Mucosa of stomach (tissue), 1 donor: ENCODE data around the gene HEPN1.

Source experiments
- H3K27me3 ChIP-seq: one replicate; pipeline ENCODE4 v1.7.0; 2013; ENCODE audit warnings: mild to moderate bottlenecking, low read length; ENCODE audit not compliant: control insufficient read depth, insufficient read depth
- H3K36me3 ChIP-seq: one replicate; pipeline ENCODE4 v1.7.0; 2013; ENCODE audit warnings: low read length; ENCODE audit not compliant: control insufficient read depth, insufficient read depth
- H3K4me1 ChIP-seq: one replicate; pipeline ENCODE4 v1.7.0; 2013; ENCODE audit warnings: mild to moderate bottlenecking, low read length; ENCODE audit not compliant: control insufficient read depth, insufficient read depth
- H3K4me3 ChIP-seq: one replicate; pipeline ENCODE4 v1.7.0; 2013; ENCODE audit warnings: low read length
- H3K9ac ChIP-seq: one replicate; pipeline ENCODE4 v1.7.0; 2013; ENCODE audit warnings: mild to moderate bottlenecking, low read length, moderate library complexity
- H3K9me3 ChIP-seq: one replicate; pipeline ENCODE4 v1.7.0; 2013; ENCODE audit warnings: mild to moderate bottlenecking, low read length, moderate library complexity; ENCODE audit not compliant: control insufficient read depth
- donor health status: Pancreatic carcinoma.

The HEPN1 gene

DNA sequence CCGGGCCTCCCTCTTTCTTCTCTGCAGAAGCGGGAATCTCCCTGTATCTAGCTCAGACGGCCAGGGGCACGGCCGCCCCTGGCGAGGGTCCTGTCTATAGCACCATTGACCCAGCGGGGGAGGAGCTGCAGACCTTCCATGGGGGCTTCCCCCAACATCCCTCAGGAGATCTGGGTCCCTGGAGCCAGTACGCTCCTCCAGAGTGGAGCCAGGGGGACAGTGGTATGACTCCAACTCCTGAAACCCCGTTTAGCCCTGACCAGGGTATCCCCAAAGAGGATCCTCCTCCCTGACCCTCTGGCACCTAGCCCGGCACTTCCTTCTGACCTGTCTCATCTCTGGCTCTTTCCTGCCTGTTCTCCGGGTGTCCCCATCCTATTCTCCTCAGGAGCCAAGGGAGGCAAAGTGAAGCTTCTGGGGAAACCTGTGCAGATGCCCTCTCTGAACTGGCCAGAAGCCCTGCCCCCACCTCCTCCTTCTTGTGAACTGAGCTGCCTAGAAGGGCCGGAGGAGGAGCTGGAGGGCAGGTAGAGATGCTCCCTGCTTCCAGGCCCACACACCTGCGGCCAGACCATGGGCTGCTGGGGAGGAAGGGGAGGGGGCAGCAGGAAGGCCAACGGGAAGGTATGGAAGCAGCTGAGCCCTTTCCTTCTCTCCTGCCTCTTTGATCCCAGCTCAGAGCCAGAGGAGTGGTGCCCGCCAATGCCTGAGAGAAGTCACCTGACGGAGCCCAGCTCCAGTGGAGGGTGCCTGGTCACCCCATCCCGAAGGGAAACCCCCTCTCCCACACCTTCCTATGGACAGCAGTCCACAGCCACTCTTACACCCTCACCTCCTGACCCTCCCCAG lies 40.9 kb upstream of the HEPN1 start:
- Histone ChIP-seq H3K9ac (no peak overlapping the region), H3K4me1 (peaks cover 27% of the 10 kb centered on the region), H3K27me3 (peaks cover 38% of the 10 kb centered on the region), H3K4me3 (no peak overlapping the region), H3K9me3 (no peaks in the 10 kb centered on the region), H3K36me3 (no peaks in the 10 kb centered on the region)

DNA sequence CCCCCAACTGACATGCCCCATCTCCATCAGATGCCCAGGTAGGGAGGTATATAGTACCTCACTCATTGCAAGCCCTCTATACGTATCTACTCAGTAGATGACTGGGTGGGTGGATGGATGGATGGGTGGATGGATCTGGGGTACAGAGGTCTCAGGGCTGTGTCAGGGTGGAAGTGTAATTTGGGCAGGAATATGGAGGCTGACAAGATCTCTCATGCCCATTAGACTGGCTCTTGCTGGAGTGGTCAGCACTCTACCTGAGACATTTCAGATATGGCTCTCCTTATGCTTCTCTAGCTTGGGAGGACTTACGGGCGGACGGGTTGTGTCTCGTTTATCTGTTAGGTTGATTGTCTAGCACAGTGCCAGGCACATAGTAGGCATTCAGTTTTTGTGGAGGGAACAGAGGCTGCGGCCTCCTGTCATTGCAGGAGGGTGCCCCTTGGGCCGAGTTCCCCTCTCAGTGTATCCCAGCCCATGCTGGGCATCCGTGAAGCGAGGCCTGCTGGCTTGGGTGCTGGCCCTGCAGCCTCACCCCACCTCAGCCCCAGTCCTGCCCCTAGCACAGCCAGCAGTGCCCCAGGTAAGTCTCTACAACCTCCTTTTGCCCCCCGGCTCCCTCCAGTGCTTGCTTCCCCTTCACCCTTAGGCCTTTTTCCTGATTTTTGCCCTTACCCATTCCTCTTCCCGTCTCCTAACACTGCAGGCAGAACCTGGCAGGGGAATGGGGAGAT lies 40.1 kb upstream of the HEPN1 start:
- Histone ChIP-seq H3K4me3 (no peak overlapping the region), H3K9me3 (no peaks in the 10 kb centered on the region), H3K27me3 (peaks cover 32% of the 10 kb centered on the region), H3K36me3 (no peaks in the 10 kb centered on the region), H3K4me1 (peaks cover 27% of the 10 kb centered on the region), H3K9ac (no peak overlapping the region)

DNA sequence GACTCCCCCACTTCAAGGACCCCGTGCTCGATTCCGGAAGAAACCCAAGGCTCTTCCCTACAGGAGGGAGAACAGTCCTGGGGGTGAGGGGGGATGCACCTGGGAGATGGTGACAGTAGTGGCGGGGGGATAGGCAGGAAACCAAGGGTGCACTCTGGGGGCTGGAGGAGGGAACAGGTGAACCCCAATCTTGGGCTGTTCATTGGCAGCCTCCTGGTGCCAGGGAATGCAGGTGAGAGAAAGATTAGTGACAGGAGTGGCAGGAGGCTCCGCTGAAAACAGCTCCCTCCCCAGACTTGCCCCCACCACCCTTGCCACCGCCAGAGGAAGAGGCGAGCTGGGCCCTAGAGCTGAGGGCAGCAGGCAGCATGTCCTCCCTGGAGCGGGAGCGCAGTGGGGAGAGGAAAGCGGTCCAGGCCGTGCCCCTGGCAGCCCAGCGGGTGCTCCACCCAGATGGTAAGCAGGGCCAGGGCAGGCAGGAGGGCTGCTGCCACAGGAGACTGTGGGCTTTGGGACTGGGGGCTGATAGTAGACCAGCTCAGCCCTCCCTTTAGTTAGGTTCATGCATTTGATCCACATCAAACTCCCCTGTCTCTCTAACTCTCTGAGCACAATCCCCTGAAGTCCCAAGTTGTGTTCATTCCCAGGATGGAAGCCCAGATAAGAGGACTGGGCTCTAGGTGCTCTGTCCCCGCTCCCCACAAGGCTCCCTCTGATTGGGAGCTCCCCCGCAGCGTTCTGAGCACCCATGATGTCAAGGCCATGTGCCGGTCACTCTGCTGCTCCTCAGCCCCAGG lies 39.4 kb upstream of the HEPN1 start:
- peaks cover 25% of the 10 kb centered on the region for H3K27me3 ChIP-seq
- H3K4me1 ChIP-seq, result peaks cover 27% of the 10 kb centered on the region
- no peaks in the 10 kb centered on the region for H3K36me3 ChIP-seq
- H3K4me3 ChIP-seq, result no peak overlapping the region
- H3K9me3 ChIP-seq, result no peaks in the 10 kb centered on the region
- no peak overlapping the region for H3K9ac ChIP-seq

- H3K4me3 ChIP-seq, result no peak overlapping the region
- peaks cover 19% of the 10 kb centered on the region for H3K27me3 ChIP-seq
- H3K36me3 ChIP-seq, result no peaks in the 10 kb centered on the region
- H3K9me3 ChIP-seq, result no peaks in the 10 kb centered on the region
- no peak overlapping the region for H3K9ac ChIP-seq
- peaks cover 27% of the 10 kb centered on the region for H3K4me1 ChIP-seq
These were observed 38.8 kb upstream of the HEPN1 start for GRCh38 chr11:124880290-124880611.

GRCh38 chr11:124880958-124881357 lies 38.1 kb upstream of the HEPN1 start:
- Histone ChIP-seq H3K27me3 (peaks cover 12% of the 10 kb centered on the region), H3K4me1 (peaks cover 22% of the 10 kb centered on the region), H3K9ac (no peak overlapping the region), H3K36me3 (no peaks in the 10 kb centered on the region), H3K9me3 (no peaks in the 10 kb centered on the region), H3K4me3 (no peak overlapping the region)

DNA sequence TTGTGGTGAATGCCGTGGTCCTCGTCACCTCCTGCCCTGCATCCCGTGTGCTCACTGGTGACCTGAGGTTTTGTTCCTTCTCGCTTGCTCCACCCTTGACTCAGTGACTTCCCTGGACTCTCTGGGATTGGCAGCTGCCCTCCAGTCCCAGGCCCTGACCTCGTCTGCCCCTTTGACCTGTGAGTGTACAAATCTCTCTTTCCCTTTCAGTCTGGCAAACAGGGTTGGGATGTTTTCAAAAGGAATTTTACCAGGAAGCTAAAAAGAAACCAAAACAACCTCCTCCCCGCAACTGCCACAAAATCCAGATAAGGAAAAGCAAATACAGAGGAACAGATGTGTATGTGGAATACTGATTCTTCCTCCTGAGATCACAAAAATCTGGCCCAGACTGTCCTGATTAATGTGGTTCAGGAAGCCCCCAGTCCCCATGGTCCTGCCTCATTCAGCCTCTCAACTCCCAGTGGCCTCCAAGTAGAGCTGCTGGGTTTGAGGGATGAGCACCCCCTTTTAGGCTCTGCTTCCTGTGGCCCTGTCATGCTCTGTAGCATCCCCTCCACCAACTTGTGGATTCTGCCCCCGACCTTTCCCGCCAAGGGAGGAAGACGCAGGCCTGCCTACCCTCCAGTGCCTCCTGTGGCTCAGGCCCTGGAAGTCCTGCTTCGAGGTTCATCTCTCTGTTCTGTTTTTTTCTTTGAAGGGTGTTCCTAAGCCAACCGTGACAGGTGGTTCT lies 36.5 kb upstream of the HEPN1 start:
- Histone ChIP-seq H3K4me3 (no peak overlapping the region), H3K27me3 (peaks cover 2% of the 10 kb centered on the region), H3K9me3 (no peaks in the 10 kb centered on the region), H3K9ac (no peak overlapping the region), H3K4me1 (peaks cover 11% of the 10 kb centered on the region), H3K36me3 (no peaks in the 10 kb centered on the region)

DNA sequence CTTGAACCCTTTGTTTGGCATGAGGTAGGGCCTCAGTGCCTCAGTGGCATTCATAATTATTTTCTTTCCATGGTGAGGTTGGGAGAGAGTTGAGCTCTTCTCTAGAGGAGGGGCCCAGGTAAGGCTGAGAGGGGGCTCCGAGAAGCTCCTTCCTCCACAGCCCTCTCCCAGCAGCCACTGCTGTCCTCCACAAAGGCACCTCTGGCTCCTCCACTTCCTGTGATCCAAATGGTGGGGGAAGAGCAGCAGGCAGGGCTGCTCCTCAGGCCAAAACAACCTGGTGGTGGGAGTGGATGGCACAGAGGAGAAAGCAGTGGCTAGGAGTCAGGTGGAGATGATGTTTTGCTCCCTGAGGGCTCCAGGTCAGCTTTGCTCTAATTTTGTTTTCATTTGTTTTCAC lies 34.7 kb upstream of the HEPN1 start:
- Histone ChIP-seq H3K36me3 (no peaks in the 10 kb centered on the region), H3K9me3 (no peaks in the 10 kb centered on the region), H3K9ac (no peak overlapping the region), H3K4me3 (no peak overlapping the region), H3K4me1 (peaks cover 11% of the 10 kb centered on the region), H3K27me3 (no peaks in the 10 kb centered on the region)

DNA sequence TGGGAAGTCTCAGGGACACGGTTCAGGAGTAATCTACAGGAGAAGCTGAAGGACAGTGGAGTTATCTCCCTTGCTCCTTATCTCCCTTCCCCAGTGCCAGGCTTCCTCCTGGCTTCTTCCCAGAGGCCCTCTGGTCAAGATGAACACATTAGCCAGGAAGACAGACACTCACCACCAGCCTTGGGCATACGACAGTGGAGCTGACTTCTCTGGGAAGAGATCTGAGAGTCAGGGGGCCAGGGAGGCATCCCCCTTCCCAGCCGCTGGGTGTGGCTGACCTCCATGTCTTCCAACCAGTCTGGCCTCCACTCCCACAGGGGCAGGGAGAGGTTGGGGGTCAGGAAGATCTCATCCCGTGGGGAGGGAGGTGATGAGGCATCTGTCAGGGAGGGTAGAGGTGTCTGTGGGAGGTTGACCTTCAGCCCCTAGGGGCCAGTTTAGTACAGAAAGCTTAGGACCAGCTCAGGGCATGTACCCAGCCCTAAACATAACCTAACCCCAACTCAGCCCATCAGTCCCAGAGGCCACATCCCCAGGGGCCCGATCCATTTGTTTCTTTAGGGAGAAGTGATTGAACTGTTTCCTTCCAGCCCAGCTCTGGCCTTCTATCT lies 34.1 kb upstream of the HEPN1 start:
- Histone ChIP-seq H3K36me3 (no peaks in the 10 kb centered on the region), H3K9me3 (no peaks in the 10 kb centered on the region), H3K4me3 (no peak overlapping the region), H3K4me1 (peaks cover 11% of the 10 kb centered on the region), H3K27me3 (no peaks in the 10 kb centered on the region), H3K9ac (no peak overlapping the region)

DNA sequence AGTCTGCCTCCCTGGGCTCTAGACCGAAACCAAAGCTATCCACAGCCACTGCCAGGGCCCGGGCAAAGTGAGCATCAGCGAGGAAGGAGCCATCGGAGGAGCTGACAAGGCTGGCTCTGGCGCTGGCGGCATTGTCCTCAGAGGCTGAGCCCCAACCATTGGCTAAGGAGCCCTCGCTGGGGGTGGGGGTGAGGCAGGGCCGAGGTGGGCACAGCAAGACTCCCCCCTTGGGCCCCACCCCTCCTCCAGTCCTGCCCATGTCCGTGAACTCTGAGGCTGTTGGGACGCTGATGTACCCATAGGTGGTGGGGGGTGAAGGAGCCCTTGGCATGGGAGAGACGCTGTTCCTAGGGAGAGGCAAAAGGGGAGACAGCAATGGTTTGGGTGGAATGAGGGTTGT lies 32.6 kb upstream of the HEPN1 start:
- no peaks in the 10 kb centered on the region for H3K36me3 ChIP-seq
- peaks cover 11% of the 10 kb centered on the region for H3K4me1 ChIP-seq
- no peaks in the 10 kb centered on the region for H3K27me3 ChIP-seq
- no peaks in the 10 kb centered on the region for H3K9me3 ChIP-seq
- H3K9ac ChIP-seq, result no peak overlapping the region
- H3K4me3 ChIP-seq, result no peak overlapping the region

DNA sequence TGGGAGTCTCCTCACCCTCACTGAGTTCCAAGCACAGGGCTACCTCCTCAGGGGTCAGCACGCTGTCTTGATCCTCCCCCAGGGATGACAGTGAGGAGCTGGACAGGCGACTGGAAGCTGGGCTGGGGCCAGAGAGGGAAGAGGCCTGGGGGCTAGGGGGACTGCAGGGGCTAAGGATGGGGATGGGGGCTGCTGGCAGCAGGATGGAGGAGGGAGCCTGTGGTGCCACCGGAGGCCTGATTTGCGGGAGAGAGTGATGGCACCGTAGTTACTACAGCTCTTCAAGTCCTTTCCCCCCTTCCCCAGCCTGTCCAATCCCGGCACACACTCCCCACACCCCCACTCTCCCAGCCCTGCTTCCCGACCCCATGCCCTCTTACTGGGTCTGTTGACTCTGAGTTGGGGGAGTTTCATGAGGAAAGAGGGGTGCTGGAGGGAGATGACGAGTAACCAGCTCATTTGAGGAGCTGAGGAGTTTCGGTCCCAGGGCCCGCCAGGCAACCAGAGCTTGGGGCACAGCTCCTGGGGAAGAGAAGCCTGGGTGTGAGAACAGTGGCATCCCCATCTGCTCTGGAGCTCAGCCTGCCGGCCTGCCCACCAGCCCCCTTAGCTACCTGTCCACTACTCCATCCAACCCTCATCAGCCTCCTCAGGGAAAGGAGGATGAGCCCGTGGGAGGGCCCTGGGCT lies 31.9 kb upstream of the HEPN1 start:
- no peak overlapping the region for H3K4me3 ChIP-seq
- no peaks in the 10 kb centered on the region for H3K36me3 ChIP-seq
- no peaks in the 10 kb centered on the region for H3K9me3 ChIP-seq
- H3K9ac ChIP-seq, result no peak overlapping the region
- H3K27me3 ChIP-seq, result no peaks in the 10 kb centered on the region
- H3K4me1 ChIP-seq, result peaks cover 8% of the 10 kb centered on the region

GRCh38 chr11:124887667-124888013 lies 31.4 kb upstream of the HEPN1 start:
- H3K36me3 ChIP-seq, result no peaks in the 10 kb centered on the region

More at GRCh38 chr11:124887667-124888013, 31.4 kb upstream of the HEPN1 start:
- no peaks in the 10 kb centered on the region for H3K27me3 ChIP-seq
- no peaks in the 10 kb centered on the region for H3K9me3 ChIP-seq
- no peak overlapping the region for H3K9ac ChIP-seq
- no peak overlapping the region for H3K4me3 ChIP-seq
- H3K4me1 ChIP-seq, result peaks cover 4% of the 10 kb centered on the region
